Measurements from ENCODE around the gene DPM2.

Gene DPM2

GRCh38 chr9:127961155-127961490 is 23.5 kb upstream of the DPM2 start:
- TF ChIP-seq MAX (IDR thresholded peaks at IDR 0.05; ENCODE audit: low read depth, low read length) (no peak), CTCF (IDR thresholded peaks at IDR 0.05; ENCODE audit: low read depth, low read length) (no peak), POLR2A (IDR thresholded peaks at IDR 0.05; ENCODE audit: extremely low read depth, insufficient read length) (no peak), MYC (IDR thresholded peaks at IDR 0.05; ENCODE audit: low read depth, low read length) (no peak)
- no peak for DNase-seq (ENCODE audit: low read depth)
- no peak overlapping the region for H3K4me3 ChIP-seq (ENCODE audit: low read depth, low read length)

- DNase-seq (ENCODE audit: low read depth), result no peak
- no peak overlapping the region for H3K4me3 ChIP-seq (ENCODE audit: low read depth, low read length)
- TF ChIP-seq MYC (IDR thresholded peaks at IDR 0.05; ENCODE audit: low read depth, low read length) (no peak), MAX (IDR thresholded peaks at IDR 0.05; ENCODE audit: low read depth, low read length) (no peak), POLR2A (IDR thresholded peaks at IDR 0.05; ENCODE audit: extremely low read depth, insufficient read length) (no peak), CTCF (IDR thresholded peaks at IDR 0.05; ENCODE audit: low read depth, low read length) (no peak)
Observed at GRCh38 chr9:127960410-127961154, 22.9 kb upstream of the DPM2 start.

- H3K4me3 ChIP-seq (ENCODE audit: low read depth, low read length), result no peak overlapping the region
- no peak for DNase-seq (ENCODE audit: low read depth)
Observed at GRCh38 chr9:127959841-127960409, 22.3 kb upstream of the DPM2 start.

GRCh38 chr9:127959398-127959797 is 21.7 kb upstream of the DPM2 start:
- TF ChIP-seq CTCF (IDR thresholded peaks at IDR 0.05; ENCODE audit: low read depth, low read length), result no peak
- TF ChIP-seq POLR2A (IDR thresholded peaks at IDR 0.05; ENCODE audit: extremely low read depth, insufficient read length), result no peak
- no peak for TF ChIP-seq MAX (IDR thresholded peaks at IDR 0.05; ENCODE audit: low read depth, low read length)
- no peak for TF ChIP-seq MYC (IDR thresholded peaks at IDR 0.05; ENCODE audit: low read depth, low read length)
- DNase-seq (ENCODE audit: low read depth), result no peak

More at GRCh38 chr9:127959841-127960409, 22.3 kb upstream of the DPM2 start:
- no peak for TF ChIP-seq MYC (IDR thresholded peaks at IDR 0.05; ENCODE audit: low read depth, low read length)
- no peak for TF ChIP-seq MAX (IDR thresholded peaks at IDR 0.05; ENCODE audit: low read depth, low read length)
- no peak for TF ChIP-seq POLR2A (IDR thresholded peaks at IDR 0.05; ENCODE audit: extremely low read depth, insufficient read length)
- TF ChIP-seq CTCF (IDR thresholded peaks at IDR 0.05; ENCODE audit: low read depth, low read length), result no peak

GRCh38 chr9:127958728-127959127 is 21.1 kb upstream of the DPM2 start:
- no peak for TF ChIP-seq MAX (IDR thresholded peaks at IDR 0.05; ENCODE audit: low read depth, low read length)
- TF ChIP-seq CTCF (IDR thresholded peaks at IDR 0.05; ENCODE audit: low read depth, low read length), result no peak
- no peak for TF ChIP-seq POLR2A (IDR thresholded peaks at IDR 0.05; ENCODE audit: extremely low read depth, insufficient read length)
- TF ChIP-seq MYC (IDR thresholded peaks at IDR 0.05; ENCODE audit: low read depth, low read length), result no peak
- H3K4me3 ChIP-seq (ENCODE audit: low read depth, low read length), result no peak overlapping the region
- DNase-seq (ENCODE audit: low read depth), result no peak

More at GRCh38 chr9:127959398-127959797, 21.7 kb upstream of the DPM2 start:
- no peak overlapping the region for H3K4me3 ChIP-seq (ENCODE audit: low read depth, low read length)

Measured in NB4 (cell line).